ENCODE measurements around the gene PCMTD2. TPM values are rescaled to one million over a fixed set of nuclear protein-coding genes. Genes with fewer than 3 reads are reported as not detected.

PCMTD2 gene
- total and polyA plus RNA-seq, 2 of the 8 experiments (the other 6 are each of a cell fraction or from before 2014, with no cell fraction given), result 21.4 to 55.1 TPM

- TF ChIP-seq, protein P1, sequence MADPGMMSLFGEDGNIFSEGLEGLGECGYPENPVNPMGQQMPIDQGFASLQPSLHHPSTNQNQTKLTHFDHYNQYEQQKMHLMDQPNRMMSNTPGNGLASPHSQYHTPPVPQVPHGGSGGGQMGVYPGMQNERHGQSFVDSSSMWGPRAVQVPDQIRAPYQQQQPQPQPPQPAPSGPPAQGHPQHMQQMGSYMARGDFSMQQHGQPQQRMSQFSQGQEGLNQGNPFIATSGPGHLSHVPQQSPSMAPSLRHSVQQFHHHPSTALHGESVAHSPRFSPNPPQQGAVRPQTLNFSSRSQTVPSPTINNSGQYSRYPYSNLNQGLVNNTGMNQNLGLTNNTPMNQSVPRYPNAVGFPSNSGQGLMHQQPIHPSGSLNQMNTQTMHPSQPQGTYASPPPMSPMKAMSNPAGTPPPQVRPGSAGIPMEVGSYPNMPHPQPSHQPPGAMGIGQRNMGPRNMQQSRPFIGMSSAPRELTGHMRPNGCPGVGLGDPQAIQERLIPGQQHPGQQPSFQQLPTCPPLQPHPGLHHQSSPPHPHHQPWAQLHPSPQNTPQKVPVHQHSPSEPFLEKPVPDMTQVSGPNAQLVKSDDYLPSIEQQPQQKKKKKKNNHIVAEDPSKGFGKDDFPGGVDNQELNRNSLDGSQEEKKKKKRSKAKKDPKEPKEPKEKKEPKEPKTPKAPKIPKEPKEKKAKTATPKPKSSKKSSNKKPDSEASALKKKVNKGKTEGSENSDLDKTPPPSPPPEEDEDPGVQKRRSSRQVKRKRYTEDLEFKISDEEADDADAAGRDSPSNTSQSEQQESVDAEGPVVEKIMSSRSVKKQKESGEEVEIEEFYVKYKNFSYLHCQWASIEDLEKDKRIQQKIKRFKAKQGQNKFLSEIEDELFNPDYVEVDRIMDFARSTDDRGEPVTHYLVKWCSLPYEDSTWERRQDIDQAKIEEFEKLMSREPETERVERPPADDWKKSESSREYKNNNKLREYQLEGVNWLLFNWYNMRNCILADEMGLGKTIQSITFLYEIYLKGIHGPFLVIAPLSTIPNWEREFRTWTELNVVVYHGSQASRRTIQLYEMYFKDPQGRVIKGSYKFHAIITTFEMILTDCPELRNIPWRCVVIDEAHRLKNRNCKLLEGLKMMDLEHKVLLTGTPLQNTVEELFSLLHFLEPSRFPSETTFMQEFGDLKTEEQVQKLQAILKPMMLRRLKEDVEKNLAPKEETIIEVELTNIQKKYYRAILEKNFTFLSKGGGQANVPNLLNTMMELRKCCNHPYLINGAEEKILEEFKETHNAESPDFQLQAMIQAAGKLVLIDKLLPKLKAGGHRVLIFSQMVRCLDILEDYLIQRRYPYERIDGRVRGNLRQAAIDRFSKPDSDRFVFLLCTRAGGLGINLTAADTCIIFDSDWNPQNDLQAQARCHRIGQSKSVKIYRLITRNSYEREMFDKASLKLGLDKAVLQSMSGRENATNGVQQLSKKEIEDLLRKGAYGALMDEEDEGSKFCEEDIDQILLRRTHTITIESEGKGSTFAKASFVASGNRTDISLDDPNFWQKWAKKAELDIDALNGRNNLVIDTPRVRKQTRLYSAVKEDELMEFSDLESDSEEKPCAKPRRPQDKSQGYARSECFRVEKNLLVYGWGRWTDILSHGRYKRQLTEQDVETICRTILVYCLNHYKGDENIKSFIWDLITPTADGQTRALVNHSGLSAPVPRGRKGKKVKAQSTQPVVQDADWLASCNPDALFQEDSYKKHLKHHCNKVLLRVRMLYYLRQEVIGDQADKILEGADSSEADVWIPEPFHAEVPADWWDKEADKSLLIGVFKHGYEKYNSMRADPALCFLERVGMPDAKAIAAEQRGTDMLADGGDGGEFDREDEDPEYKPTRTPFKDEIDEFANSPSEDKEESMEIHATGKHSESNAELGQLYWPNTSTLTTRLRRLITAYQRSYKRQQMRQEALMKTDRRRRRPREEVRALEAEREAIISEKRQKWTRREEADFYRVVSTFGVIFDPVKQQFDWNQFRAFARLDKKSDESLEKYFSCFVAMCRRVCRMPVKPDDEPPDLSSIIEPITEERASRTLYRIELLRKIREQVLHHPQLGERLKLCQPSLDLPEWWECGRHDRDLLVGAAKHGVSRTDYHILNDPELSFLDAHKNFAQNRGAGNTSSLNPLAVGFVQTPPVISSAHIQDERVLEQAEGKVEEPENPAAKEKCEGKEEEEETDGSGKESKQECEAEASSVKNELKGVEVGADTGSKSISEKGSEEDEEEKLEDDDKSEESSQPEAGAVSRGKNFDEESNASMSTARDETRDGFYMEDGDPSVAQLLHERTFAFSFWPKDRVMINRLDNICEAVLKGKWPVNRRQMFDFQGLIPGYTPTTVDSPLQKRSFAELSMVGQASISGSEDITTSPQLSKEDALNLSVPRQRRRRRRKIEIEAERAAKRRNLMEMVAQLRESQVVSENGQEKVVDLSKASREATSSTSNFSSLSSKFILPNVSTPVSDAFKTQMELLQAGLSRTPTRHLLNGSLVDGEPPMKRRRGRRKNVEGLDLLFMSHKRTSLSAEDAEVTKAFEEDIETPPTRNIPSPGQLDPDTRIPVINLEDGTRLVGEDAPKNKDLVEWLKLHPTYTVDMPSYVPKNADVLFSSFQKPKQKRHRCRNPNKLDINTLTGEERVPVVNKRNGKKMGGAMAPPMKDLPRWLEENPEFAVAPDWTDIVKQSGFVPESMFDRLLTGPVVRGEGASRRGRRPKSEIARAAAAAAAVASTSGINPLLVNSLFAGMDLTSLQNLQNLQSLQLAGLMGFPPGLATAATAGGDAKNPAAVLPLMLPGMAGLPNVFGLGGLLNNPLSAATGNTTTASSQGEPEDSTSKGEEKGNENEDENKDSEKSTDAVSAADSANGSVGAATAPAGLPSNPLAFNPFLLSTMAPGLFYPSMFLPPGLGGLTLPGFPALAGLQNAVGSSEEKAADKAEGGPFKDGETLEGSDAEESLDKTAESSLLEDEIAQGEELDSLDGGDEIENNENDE (IDR thresholded peaks at IDR 0.05; ENCODE audit: insufficient replicate concordance, low read length), result no peak
- no peak for TF ChIP-seq SP4 (IDR thresholded peaks at IDR 0.05; ENCODE audit: low read length)
- TF ChIP-seq BACH1 (IDR thresholded peaks at IDR 0.05; ENCODE audit: low read length), result no peak
- TF ChIP-seq CHD1 (IDR thresholded peaks at IDR 0.05; ENCODE audit: low read depth, low read length), result no peak
- TF ChIP-seq SIX5 (IDR thresholded peaks at IDR 0.05; ENCODE audit: low read depth, low read length), result no peak
- TF ChIP-seq CTBP2 (IDR thresholded peaks at IDR 0.05; ENCODE audit: borderline replicate concordance, insufficient read depth, insufficient read length, low read length), result no peak
- TF ChIP-seq MAFK (IDR thresholded peaks at IDR 0.05; ENCODE audit: low read depth, low read length), result no peak
- no peak for TF ChIP-seq JUND (IDR thresholded peaks at IDR 0.05; ENCODE audit: low read length)
- TF ChIP-seq HDAC6 (IDR thresholded peaks at IDR 0.05; ENCODE audit: low read depth, low read length), result no peak
- TF ChIP-seq SRF (IDR thresholded peaks at IDR 0.05; ENCODE audit: low read depth, low read length), result no peak
Measured at GRCh38 chr20:64250027-64250426, 5.5 kb upstream of the PCMTD2 start (continued).
